Measurements from ENCODE around the gene CNN2.

DNA sequence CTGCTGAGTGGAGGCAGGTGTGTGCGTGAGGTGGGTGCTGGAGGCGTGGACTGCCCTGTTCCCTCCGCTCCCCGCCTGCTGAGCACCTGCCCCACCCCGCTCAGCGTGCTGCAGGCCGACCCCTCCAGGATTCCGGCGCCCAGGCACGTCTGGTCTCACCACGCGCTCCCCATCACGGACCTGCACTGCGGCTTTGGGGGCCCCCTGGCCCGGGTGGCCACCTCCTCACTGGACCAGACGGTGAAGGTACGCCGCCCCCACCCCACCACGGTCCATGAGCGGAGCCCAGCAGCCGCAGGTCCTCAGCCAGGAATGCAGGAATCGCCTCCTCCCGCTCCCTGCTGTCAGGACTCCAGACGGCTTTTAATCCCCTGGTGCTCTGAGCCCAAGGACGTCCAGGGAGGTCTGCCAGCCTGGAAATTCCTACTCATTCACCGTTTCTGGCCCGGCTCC, 36.3 kb upstream of the CNN2 start:
- no peak for TF ChIP-seq CTCF (conservative IDR thresholded peaks at IDR 0.05; ENCODE audit: low read depth, low read length)
- no peak for TF ChIP-seq BHLHE40 (IDR thresholded peaks at IDR 0.05; ENCODE audit: low read depth, low read length)
- TF ChIP-seq SMC3 (IDR thresholded peaks at IDR 0.05; ENCODE audit: low read depth, low read length), result no peak
- no peak for TF ChIP-seq POLR2A (IDR thresholded peaks at IDR 0.05; ENCODE audit: low read depth, low read length)
- no peak for TF ChIP-seq CEBPB (IDR thresholded peaks at IDR 0.05; ENCODE audit: low read depth, low read length)
- TF ChIP-seq ELK1 (IDR thresholded peaks at IDR 0.05; ENCODE audit: borderline replicate concordance, low read depth, low read length), result no peak
- TF ChIP-seq RCOR1 (IDR thresholded peaks at IDR 0.05; ENCODE audit: insufficient replicate concordance, low read length), result no peak
- no peak for TF ChIP-seq MAZ (IDR thresholded peaks at IDR 0.05; ENCODE audit: borderline replicate concordance, low read depth, low read length)
- TF ChIP-seq FOS (IDR thresholded peaks at IDR 0.05; ENCODE audit: low read depth, low read length), result no peak
